ENCODE data around the gene COA8.

DNA sequence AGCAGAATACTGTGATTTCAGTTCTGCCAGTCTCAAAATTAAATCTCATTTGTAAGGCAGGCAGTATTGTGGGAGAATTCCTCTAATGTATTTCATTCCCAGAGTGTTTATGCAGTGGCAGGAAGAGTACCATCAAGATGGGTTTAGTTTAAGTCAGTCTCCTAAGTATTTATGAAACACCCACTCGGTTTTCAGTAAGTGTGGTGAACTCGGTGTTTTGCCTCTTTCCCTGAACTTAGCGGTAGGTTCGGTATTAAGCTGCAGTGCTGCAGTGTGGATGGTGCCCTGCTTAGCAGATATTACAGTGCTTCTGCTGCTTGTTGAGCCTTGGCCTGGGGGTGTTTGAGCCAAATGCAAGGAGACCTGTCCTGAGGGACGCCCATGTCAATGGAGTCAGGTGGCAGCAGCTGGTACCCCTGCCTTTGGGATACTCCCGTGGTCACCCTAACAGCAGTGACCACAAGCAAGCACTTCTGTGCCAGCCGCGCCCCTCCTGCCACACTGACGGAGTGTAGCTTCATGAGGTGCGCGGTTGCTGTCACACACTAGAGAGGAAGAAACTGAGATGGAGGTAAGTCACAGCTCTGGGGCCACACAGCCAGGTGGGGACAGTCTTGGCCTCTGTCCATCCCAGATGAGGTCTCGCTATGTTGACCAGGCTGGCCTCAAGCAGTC, 15.8 kb downstream of the COA8 start:
- TF ChIP-seq CTCF (CRISPR knock-in tag; IDR thresholded peaks at IDR 0.05) (no peak), ZFP36 (IDR thresholded peaks at IDR 0.05; ENCODE audit: borderline replicate concordance, low read depth, low read length, partially characterized antibody) (no peak), ZNF251 (CRISPR knock-in tag; IDR thresholded peaks at IDR 0.05) (no peak), CREB1 (IDR thresholded peaks at IDR 0.05) (no peak), CREB1 (CRISPR knock-in tag; IDR thresholded peaks at IDR 0.05) (no peak)

Measured in HepG2 (cell line).